Effector memory CD4-positive, alpha-beta T cell (primary cell): ENCODE data around the gene INHA.

ENCODE experiments used
- DNase-seq, 3 donors: peaks; one replicate each; pipeline ENCODE4 v3.0.0-alpha.2; 2020
- H3K27ac ChIP-seq: 2 replicates; pipeline ENCODE4 v1.7.0; 2013; ENCODE audit warnings: mild to moderate bottlenecking, low read length, moderate library complexity; ENCODE audit not compliant: insufficient read depth, poor library complexity, severe bottlenecking
- H3K27me3 ChIP-seq: replicated peaks from 2 replicates; pipeline ENCODE4 v1.7.0; 2013; ENCODE audit warnings: mild to moderate bottlenecking, low read length; ENCODE audit not compliant: insufficient read depth, control insufficient read depth, poor library complexity, severe bottlenecking
- H3K36me3 ChIP-seq: 2 replicates; pipeline ENCODE4 v1.7.0; 2013; ENCODE audit warnings: mild to moderate bottlenecking, low read length, moderate library complexity; ENCODE audit not compliant: control insufficient read depth, insufficient read depth
- H3K4me1 ChIP-seq: 2 replicates; pipeline ENCODE4 v1.7.0; 2013; ENCODE audit warnings: low read length, mild to moderate bottlenecking; ENCODE audit not compliant: control insufficient read depth, insufficient read depth, poor library complexity, severe bottlenecking
- H3K4me3 ChIP-seq: 2 replicates; pipeline ENCODE4 v1.7.0; 2013; ENCODE audit warnings: low read length, low read depth, mild to moderate bottlenecking; ENCODE audit not compliant: insufficient read depth, poor library complexity, severe bottlenecking
- H3K9me3 ChIP-seq: 2 replicates; pipeline ENCODE4 v1.7.0; 2013; ENCODE audit warnings: mild to moderate bottlenecking, low read length, moderate library complexity; ENCODE audit not compliant: control insufficient read depth

The INHA gene

DNA sequence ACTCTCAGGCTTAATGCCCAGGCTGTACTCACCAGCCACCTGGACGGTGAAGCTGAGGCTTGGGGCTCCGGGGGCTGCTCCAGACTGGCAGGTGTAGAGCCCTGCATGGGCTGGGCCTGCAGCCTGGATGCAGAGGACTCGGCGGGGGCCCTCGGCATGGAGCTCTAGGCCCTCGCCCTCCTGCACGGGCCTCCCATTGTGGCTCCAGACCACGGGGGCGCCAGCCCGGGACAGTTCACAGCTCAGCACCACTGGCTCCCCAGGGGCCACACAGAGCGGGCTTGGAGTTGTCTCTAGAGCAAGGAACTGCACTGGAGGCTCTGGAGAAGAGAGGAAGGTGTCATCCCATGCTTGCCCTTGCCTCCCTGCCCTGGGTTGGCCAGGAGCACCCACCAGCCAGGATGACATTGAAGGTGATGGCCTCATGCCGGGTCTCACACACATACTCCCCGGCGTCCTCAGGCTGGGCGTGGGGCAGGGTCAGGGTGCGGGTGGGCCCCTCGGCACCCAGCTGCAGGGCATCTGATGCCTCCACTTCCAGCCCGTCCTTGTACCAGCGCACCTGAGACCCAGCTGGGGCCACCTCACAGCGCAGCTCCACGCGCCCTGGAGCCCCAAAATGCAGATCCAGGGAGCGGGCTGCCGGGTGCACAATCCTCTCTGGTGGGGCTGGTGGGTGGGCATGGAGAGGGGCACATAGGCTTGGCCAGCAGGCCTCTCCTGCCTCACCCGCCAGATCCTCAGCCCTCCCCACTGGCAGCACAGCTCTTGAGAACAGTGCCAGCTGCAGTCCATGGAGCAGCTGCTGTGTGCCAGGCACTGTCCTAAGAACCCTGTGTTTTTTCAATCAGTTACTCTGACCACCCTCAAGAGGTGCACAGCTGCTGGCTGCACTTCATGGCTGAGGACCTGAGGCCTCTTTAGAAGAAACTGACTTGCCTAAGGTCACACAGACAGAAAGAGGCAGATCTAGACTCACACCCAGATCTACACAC lies 14.0 kb upstream of the INHA start:
- peaks cover 12% of the 10 kb centered on the region for H3K27me3 ChIP-seq
- H3K36me3 ChIP-seq: no peaks in the 10 kb centered on the region
- H3K9me3 ChIP-seq: no peaks in the 10 kb centered on the region
- DNase-seq: no peak
- no peak overlapping the region for H3K4me3 ChIP-seq
- peaks cover under 1% of the 10 kb centered on the region for H3K4me1 ChIP-seq
- H3K27ac ChIP-seq: no peak overlapping the region

DNA sequence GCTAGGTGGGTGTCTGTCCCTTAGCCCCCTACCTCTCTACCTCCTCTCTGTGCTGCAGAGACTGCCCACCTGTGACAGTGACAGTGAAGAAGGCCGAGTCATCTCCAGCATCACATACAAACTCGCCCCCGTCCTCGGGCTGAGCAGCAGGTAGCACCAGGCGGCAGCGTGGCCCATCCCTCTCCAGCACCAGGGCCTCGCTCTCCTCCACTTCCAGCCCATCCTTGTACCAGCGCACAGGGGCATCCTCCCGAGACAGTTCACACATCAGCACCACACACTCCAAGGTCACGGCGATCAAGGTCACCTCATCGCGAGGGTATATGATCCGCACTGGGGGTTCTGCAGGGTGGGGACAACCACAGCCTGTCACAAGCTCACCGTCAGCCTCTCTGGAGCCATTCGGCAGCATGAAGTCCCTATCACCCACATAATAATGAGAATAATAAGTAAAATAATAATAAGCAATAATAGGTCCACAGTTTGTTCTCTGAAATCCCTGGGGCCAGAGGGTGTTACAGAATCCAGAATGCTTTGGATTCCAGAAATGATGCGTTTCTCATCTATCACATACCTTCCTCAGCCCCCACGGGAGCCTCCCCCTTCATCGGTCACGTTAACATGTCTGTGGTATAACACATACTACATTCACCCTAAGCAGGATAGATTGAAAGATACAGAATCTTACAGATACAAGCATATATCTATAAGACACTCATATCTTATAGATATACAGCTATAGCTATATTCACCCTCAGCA lies 12.8 kb upstream of the INHA start:
- DNase-seq: no peak
- Histone ChIP-seq H3K4me1 (no peaks in the 10 kb centered on the region), H3K36me3 (no peaks in the 10 kb centered on the region), H3K27ac (no peak overlapping the region), H3K4me3 (no peak overlapping the region), H3K27me3 (peaks cover 2% of the 10 kb centered on the region), H3K9me3 (no peaks in the 10 kb centered on the region)

DNA sequence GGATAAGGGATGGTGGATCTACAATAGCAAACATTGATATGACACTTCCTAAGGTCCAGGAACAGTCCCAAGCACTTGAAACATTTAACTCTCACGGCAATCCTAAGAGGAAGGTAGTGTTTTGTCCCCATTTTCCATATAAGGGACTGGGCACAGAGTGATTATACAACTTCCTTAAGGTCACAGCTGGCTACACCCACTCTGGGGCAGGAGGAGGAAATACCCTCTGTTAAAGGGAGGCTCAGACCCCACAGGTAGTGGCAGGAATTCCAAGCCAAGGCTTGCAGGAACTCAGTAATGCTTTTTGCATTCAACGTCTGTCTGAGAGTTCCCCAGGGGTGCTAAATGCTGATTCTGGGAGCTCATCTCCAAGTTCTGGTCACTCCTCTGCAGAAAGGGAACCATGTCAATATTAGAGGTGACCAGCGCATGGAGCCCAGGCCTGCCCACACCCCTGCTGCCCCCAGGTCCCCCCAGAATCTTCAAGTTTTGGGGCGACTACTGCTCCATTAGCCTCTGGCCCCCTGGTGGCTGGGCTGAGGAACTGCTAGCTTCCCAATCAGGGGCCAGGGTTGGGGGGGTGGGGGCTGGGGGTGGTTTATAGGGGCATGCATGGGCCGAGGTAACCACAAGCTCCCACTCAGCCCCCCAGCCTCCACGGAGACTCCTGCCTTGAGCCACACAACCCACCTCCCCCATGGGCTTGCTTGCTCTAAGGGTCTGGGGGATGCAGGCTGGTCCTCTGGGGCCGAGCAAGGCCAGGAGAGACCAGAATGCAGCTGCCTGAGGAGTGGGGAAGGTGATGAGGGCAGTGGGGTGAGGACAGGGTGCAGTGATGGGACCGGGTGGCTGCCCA lies 11.8 kb upstream of the INHA start:
- H3K27ac ChIP-seq: no peak overlapping the region
- H3K4me1 ChIP-seq: no peaks in the 10 kb centered on the region
- peaks cover 2% of the 10 kb centered on the region for H3K27me3 ChIP-seq
- H3K36me3 ChIP-seq: no peaks in the 10 kb centered on the region
- no peak overlapping the region for H3K4me3 ChIP-seq
- H3K9me3 ChIP-seq: no peaks in the 10 kb centered on the region
- DNase-seq: peak in 1 of 3 donors; percentile 18

DNA sequence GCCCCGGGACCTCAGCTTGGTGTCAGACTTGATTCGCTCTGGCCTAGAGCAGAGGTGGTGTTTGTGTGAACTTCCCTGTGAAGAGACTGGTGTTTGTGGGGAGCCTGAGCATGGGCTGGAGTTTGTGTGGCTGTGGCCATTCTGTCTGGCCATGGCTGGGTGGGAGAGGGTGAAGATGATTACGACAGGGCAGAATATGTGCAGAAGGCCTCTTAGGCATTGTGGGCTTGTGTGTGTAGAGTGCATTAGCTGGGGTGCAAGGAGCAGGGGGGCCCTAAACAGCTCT lies 11.3 kb upstream of the INHA start:
- Histone ChIP-seq H3K4me1 (no peaks in the 10 kb centered on the region), H3K36me3 (no peaks in the 10 kb centered on the region), H3K27ac (no peak overlapping the region), H3K9me3 (no peaks in the 10 kb centered on the region), H3K27me3 (peaks cover 2% of the 10 kb centered on the region), H3K4me3 (no peak overlapping the region)
- DNase-seq: no peak

DNA sequence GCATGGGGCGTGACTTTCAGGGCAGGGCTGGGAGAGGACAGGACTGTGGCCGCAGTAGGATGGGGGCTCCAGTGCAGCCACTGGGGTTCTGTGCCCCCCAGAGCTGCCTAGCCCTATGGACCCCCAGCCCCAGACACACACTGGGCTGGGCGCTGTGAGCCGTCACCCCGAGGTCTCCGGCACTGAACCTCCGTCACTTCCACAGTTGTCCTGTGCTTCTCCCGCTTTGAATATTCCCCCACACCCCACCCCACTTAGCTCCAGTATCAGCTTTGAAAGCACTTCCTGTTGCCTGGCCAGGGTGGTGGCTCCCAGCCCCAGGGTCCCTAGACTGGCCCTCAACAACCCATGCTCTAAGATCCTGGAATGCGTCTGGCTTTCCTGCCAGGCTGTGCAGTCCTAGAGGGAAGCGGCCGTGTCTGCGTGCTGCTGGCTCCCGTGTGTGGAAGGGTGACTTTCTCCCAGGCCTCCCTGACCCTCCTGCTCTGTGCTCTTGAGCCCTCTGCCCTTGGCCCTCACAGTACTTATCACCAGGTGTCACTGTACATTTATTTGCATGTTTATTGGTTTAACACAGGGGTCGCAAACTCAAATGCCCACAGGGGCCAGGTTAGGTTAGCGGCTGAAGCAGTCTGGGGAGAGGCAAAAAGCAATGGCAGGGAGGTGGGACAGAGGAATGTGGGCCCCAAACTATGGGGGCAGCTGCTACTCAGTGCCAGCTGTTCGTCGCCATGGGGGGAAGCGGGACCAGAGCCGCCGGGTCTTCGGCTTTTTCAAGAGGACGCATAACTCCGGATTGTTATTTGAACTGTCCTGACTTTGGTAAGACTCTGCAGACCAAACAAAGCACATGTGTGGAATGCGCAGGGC lies 10.7 kb upstream of the INHA start:
- H3K36me3 ChIP-seq: no peaks in the 10 kb centered on the region
- no peak overlapping the region for H3K4me3 ChIP-seq
- no peaks in the 10 kb centered on the region for H3K4me1 ChIP-seq
- H3K27me3 ChIP-seq: peaks cover 2% of the 10 kb centered on the region
- no peak for DNase-seq
- H3K27ac ChIP-seq: no peak overlapping the region
- H3K9me3 ChIP-seq: no peaks in the 10 kb centered on the region

DNA sequence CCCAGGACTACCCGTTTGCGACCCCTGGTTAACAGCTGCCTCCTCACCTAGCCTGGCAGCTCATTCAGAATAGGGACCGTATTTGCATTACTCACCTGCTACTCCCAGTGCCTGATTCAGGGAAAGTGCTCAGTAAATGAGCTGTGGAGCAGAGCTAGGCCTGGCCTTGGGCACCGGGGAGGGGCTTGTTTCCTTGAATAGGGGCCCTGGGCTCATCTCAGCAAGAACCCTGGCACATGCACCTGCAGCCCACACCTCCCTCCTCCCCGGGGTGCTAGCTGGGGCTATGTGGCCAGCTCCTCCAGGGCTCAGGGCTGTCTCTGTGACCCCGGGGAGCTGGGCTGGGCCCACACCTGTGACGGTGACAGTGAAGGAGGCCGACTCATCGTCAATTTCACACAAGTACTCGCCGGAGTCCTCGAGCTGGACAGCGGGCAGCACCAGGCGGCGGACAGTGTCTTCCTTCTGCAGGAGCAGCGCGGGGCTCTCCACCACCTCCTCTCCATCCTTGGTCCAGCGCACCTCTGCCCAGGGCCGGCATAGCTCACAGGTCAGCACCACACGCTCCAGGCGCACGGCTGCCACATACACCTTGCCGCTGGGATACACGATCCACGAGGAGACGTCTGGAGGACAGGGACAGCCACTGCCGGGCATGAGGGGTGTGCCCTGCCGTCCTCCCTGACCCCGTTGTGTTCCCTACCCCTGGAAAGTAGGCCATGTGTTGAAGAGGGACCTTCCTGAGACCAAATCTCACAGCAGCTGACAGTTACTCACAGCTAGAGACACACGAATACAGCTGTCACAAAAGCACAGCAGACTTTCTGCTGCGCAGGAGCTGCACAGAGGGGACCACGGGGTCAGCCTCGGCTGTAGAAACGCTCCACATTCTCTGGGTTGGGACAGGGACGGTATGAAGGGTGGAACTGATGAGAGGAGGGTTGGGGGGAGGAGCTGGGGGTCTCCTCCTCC lies 9.8 kb upstream of the INHA start:
- no peak overlapping the region for H3K4me3 ChIP-seq

DNA sequence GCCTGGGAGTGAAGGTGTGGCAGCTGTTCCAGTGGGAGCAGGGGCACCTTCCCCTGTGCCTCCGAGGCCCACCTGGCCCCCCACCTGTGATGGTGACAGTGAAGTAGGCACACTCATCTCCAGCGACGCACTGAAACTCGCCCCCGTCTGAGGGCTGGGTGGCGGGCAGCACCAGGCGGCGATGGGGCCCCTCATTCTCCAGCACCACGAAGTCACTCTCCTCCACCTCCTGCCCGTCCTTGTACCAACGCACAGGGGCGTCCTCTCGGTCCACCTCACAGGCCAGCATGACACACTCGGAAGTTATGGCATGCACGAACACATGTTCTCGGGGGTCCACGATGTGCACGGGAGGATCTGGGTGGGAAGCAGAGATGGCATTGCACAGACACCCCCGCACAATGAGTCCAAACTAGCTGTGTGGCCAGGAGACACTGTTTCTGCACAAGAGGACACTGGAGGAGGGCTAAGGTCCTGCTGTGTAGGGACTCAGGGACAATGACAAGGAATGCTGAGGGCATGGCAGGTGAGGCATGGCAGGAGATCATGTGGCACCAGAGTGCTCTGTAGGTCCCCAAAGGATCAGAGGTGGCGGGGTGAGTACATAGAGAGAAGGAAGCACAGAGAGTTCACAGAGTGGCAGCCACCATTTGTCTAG lies 8.7 kb upstream of the INHA start:
- H3K27ac ChIP-seq: no peak overlapping the region
- no peaks in the 10 kb centered on the region for H3K9me3 ChIP-seq
- no peaks in the 10 kb centered on the region for H3K36me3 ChIP-seq
- no peaks in the 10 kb centered on the region for H3K4me1 ChIP-seq
- no peak overlapping the region for H3K4me3 ChIP-seq
- H3K27me3 ChIP-seq: no peaks in the 10 kb centered on the region
- no peak for DNase-seq

More for the DNA sequence above, 9.8 kb upstream of the INHA start:
- Histone ChIP-seq H3K4me1 (no peaks in the 10 kb centered on the region), H3K27me3 (peaks cover under 1% of the 10 kb centered on the region), H3K36me3 (no peaks in the 10 kb centered on the region), H3K27ac (no peak overlapping the region), H3K9me3 (no peaks in the 10 kb centered on the region)
- no peak for DNase-seq
